Activated CD4-positive, alpha-beta memory T cell treated with anti-CD3 and anti-CD28 coated beads, Interleukin-2, amount 10 ng/mL, durations not matched to agents 7 days and 5 days (primary cell): ENCODE data around the gene PRSS1. TPM values are rescaled to one million over a fixed set of nuclear protein-coding genes. Genes with fewer than 3 reads are reported as not detected.

Source experiments
- CTCF ChIA-PET: fragments of 350-600 bp; sonication (Branson Sonifier 250); formaldehyde crosslinking; loops from one replicate; lab custom pipeline; 2021; ENCODE audit warnings: antibody characterized with exemption, inconsistent platforms; lab: Charles Lee
- POLR2A ChIA-PET: fragments of 350-600 bp; sonication (Branson Sonifier 250); formaldehyde crosslinking; loops from one replicate; lab custom pipeline; 2021; ENCODE audit warnings: antibody characterized with exemption; lab: Charles Lee
- DNase-seq: peaks from one replicate; pipeline ENCODE4 v3.0.0-alpha.2; 2020
- H3K27ac Mint-ChIP-seq: one replicate; pipeline ENCODE4 v1.8.0; 2021; ENCODE audit warnings: mild to moderate bottlenecking, mixed read lengths
- H3K27me3 Mint-ChIP-seq: one replicate; pipeline ENCODE4 v1.8.0; 2021; ENCODE audit warnings: mixed read lengths
- H3K36me3 Mint-ChIP-seq: one replicate; pipeline ENCODE4 v1.8.0; 2021; ENCODE audit warnings: low read depth, mixed read lengths
- H3K4me1 Mint-ChIP-seq: one replicate; pipeline ENCODE4 v1.8.0; 2021; ENCODE audit warnings: mixed read lengths
- H3K4me3 Mint-ChIP-seq: one replicate; pipeline ENCODE4 v1.8.0; 2021; ENCODE audit warnings: mild to moderate bottlenecking, mixed read lengths
- H3K9me3 Mint-ChIP-seq: one replicate; pipeline ENCODE4 v1.8.0; 2021; ENCODE audit warnings: mixed read lengths
- total RNA-seq, 2 experiments: library from RNA; stranded (reverse); gene quantifications; one replicate each; pipeline ENCODE4 v1.2.3, GENCODE V29; 2021

The PRSS1 gene
- total RNA-seq, 2 experiments from 2014 or later = not detected

GRCh38 chr7:142791502-142791901, 42.2 kb downstream of the PRSS1 start:
- POLR2A ChIA-PET = interaction anchor here (1.9 to 21.1 kb wide), 2 partner anchors 15 to 256 kb away, joined by 5 to 2273 read pairs; no protein-coding TSS in a partner anchor
- H3K27me3 Mint-ChIP-seq = no peaks in the 10 kb centered on the region
- CTCF ChIA-PET = interaction anchor here (12.9 kb wide), 1 partner anchor 19 kb away, joined by 300 read pairs; no protein-coding TSS in a partner anchor
- no peaks in the 10 kb centered on the region for H3K9me3 Mint-ChIP-seq
- H3K4me1 Mint-ChIP-seq = peaks cover 51% of the 10 kb centered on the region
- peaks cover 82% of the 10 kb centered on the region for H3K36me3 Mint-ChIP-seq
- peak overlapping the region; percentile 89 for H3K27ac Mint-ChIP-seq
- peak overlapping the region; percentile 93 for H3K4me3 Mint-ChIP-seq
- no peak for DNase-seq

DNA sequence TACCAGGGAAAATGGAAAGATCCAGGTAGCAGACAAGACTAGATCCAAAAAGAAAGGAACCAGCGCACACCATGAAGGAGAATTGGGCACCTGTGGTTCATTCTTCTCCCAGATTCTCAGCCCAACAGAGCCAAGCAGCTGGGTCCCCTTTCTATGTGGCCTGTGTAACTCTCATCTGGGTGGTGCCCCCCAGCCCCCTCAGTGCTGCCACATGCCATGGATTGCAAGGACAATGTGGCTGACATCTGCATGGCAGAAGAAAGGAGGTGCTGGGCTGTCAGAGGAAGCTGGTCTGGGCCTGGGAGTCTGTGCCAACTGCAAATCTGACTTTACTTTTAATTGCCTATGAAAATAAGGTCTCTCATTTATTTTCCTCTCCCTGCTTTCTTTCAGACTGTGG, 42.9 kb downstream of the PRSS1 start:
- no peak for DNase-seq
- CTCF ChIA-PET = interaction anchor here (0.8 to 12.9 kb wide), 2 partner anchors 13 to 19 kb away, joined by 3 to 300 read pairs; no protein-coding TSS in a partner anchor
- Mint-ChIP-seq H3K36me3 (peaks cover 83% of the 10 kb centered on the region), H3K9me3 (no peaks in the 10 kb centered on the region), H3K27me3 (no peaks in the 10 kb centered on the region), H3K4me3 (peak overlapping the region; percentile 93), H3K4me1 (peaks cover 51% of the 10 kb centered on the region), H3K27ac (peak overlapping the region; percentile 89)
- POLR2A ChIA-PET = interaction anchor here (0.9 to 21.1 kb wide), 3 partner anchors 15 to 493 kb away, joined by 3 to 2273 read pairs (median 5); no protein-coding TSS in a partner anchor

GRCh38 chr7:142792593-142792992, 43.3 kb downstream of the PRSS1 start:
- Mint-ChIP-seq H3K4me3 (peak overlapping the region; percentile 93), H3K36me3 (peaks cover 83% of the 10 kb centered on the region), H3K27me3 (no peaks in the 10 kb centered on the region), H3K27ac (peak overlapping the region; percentile 89), H3K4me1 (peaks cover 51% of the 10 kb centered on the region), H3K9me3 (no peaks in the 10 kb centered on the region)
- DNase-seq = no peak
- ChIA-PET CTCF (interaction anchor here (0.8 to 12.9 kb wide), 2 partner anchors 12 to 18 kb away, joined by 3 to 300 read pairs; no protein-coding TSS in a partner anchor), POLR2A (interaction anchor here (0.9 to 21.1 kb wide), 3 partner anchors 14 to 494 kb away, joined by 3 to 2273 read pairs (median 4); no protein-coding TSS in a partner anchor)

- H3K36me3 Mint-ChIP-seq = peaks cover 83% of the 10 kb centered on the region
- H3K9me3 Mint-ChIP-seq = no peaks in the 10 kb centered on the region
These were observed 43.9 kb downstream of the PRSS1 start for GRCh38 chr7:142793156-142793555.

DNA sequence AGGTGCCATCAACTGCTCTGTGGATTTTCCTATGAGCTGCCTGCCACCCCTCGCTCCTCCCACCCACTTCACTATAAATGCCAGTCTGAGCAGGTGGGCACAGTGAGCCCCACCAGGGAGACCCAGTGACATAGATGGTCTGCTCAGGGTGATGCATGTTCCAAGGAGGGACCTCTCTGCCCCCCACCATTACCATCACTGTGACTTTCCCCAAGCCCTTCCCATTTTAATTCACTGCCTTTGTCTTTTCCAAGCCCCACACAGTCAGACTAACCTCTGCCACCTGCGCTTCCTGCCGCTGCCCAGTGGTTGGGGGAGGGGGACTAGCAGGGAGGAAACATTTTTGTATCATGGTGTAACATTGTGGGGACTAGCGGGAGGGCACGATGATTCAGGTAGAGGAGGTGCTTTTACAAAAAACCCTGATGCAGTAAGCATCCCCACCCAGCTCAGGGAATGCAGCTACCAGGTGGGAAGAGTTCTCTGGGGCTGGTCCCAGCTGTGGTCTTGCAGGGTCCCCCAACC, 46.1 kb downstream of the PRSS1 start:
- POLR2A ChIA-PET = interaction anchor here (4.9 to 25.8 kb wide), 4 partner anchors 3 to 475 kb away, joined by 29 to 2273 read pairs (median 1159); no protein-coding TSS in a partner anchor

More at GRCh38 chr7:142793156-142793555, 43.9 kb downstream of the PRSS1 start:
- no peaks in the 10 kb centered on the region for H3K27me3 Mint-ChIP-seq
- H3K4me1 Mint-ChIP-seq = peaks cover 51% of the 10 kb centered on the region
- H3K27ac Mint-ChIP-seq = peak overlapping the region; percentile 89
- H3K4me3 Mint-ChIP-seq = peak overlapping the region; percentile 93
- POLR2A ChIA-PET = interaction anchor here (1.1 to 21.1 kb wide), 2 partner anchors 14 to 79 kb away, joined by 4 to 2273 read pairs; no protein-coding TSS in a partner anchor
- DNase-seq = no peak
- CTCF ChIA-PET = interaction anchor here (12.9 kb wide), 1 partner anchor 18 kb away, joined by 300 read pairs; no protein-coding TSS in a partner anchor

GRCh38 chr7:142796001-142796500, 46.8 kb downstream of the PRSS1 start:
- Mint-ChIP-seq H3K4me3 (peak overlapping the region; percentile 99), H3K27me3 (no peaks in the 10 kb centered on the region), H3K36me3 (peaks cover 84% of the 10 kb centered on the region), H3K4me1 (peaks cover 70% of the 10 kb centered on the region), H3K27ac (peak overlapping the region; percentile 89), H3K9me3 (no peaks in the 10 kb centered on the region)
- CTCF ChIA-PET = interaction anchor here (1.4 to 5.7 kb wide), 3 partner anchors 8 to 14 kb away, joined by 3 to 150 read pairs (median 38); no protein-coding TSS in a partner anchor
- DNase-seq = no peak
- POLR2A ChIA-PET = interaction anchor here (0.8 to 25.8 kb wide), 10 partner anchors 4 to 483 kb away, joined by 3 to 2273 read pairs (median 20); no protein-coding TSS in a partner anchor

More for the DNA sequence above, 46.1 kb downstream of the PRSS1 start:
- Mint-ChIP-seq H3K27me3 (no peaks in the 10 kb centered on the region), H3K27ac (peak overlapping the region; percentile 89), H3K36me3 (peaks cover 83% of the 10 kb centered on the region), H3K4me1 (peaks cover 67% of the 10 kb centered on the region), H3K4me3 (peak overlapping the region; percentile 99), H3K9me3 (no peaks in the 10 kb centered on the region)
- CTCF ChIA-PET = interaction anchor here (4.5 to 5.7 kb wide), 2 partner anchors 10 to 14 kb away, joined by 38 to 150 read pairs; no protein-coding TSS in a partner anchor
- peak; percentile 64 for DNase-seq

GRCh38 chr7:142796501-142797390, 47.5 kb downstream of the PRSS1 start:
- peak overlapping the region; percentile 89 for H3K27ac Mint-ChIP-seq
- no peaks in the 10 kb centered on the region for H3K27me3 Mint-ChIP-seq
- peaks cover 84% of the 10 kb centered on the region for H3K36me3 Mint-ChIP-seq
- ChIA-PET CTCF (interaction anchor here (1.2 to 5.7 kb wide), 6 partner anchors 9 to 311 kb away, joined by 3 to 150 read pairs (median 6); no protein-coding TSS in a partner anchor), POLR2A (interaction anchor here (0.7 to 25.8 kb wide), 23 partner anchors 5 to 583 kb away, joined by 3 to 2273 read pairs (median 5); partner anchors contain the start of gene GSTK1)
- peak overlapping the region; percentile 99 for H3K4me3 Mint-ChIP-seq
- no peaks in the 10 kb centered on the region for H3K9me3 Mint-ChIP-seq
- peaks cover 69% of the 10 kb centered on the region for H3K4me1 Mint-ChIP-seq
- DNase-seq = no peak

GRCh38 chr7:142797391-142798377, 48.4 kb downstream of the PRSS1 start:
- POLR2A ChIA-PET = interaction anchor here (0.7 to 25.8 kb wide), 33 partner anchors 6 to 582 kb away, joined by 3 to 2273 read pairs (median 5); partner anchors contain the start of gene GSTK1
- H3K27ac Mint-ChIP-seq = peak overlapping the region; percentile 89
- no peak for DNase-seq
- H3K4me1 Mint-ChIP-seq = peaks cover 71% of the 10 kb centered on the region
- no peaks in the 10 kb centered on the region for H3K9me3 Mint-ChIP-seq
- peaks cover 84% of the 10 kb centered on the region for H3K36me3 Mint-ChIP-seq
- peak overlapping the region; percentile 99 for H3K4me3 Mint-ChIP-seq
- no peaks in the 10 kb centered on the region for H3K27me3 Mint-ChIP-seq
- CTCF ChIA-PET = interaction anchor here (0.6 to 5.7 kb wide), 12 partner anchors 8 to 504 kb away, joined by 3 to 150 read pairs (median 3); no protein-coding TSS in a partner anchor

DNA sequence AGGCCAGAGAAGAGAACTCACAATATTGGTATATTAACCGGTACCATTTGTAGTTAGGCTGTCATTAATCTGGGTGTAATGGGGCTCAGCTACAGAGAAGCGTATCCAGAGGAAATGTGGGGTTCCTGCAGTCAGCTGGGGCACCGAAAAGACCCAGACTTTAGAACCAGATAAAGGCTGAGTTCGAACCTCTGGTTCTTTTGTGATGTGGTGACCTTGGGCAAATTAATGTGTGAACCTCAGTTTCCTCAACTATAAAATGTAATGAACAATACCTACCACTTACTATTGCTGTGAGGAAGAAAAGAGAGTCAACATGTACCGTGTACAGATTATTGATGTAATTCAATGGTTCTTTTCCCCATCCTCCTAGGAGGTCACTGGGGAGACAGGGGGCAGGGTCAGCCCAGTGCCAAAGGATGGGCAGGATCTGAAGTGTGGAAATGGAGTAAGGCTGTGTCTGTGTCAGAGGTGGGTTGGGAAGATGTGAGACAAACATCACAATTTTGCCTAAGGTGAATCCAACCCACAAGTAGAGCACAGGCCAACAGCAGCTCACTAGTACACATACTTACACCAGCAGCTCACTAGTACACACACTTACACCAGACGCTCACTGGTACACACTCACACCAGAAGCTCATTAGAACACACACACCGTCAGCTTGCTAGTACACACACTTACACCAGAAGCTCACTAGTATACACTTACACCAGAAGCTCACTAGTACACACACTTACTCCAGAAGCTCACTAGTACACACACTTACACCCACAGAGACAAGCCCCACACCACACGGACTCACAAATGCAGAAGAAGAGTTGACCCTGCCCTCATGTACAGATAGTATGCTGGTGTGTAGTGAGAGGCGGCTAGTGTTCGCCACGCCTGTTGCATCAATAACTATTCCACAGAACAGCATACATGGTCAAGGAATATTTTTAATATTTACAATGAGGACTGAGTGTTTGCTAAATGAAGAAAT, 49.5 kb downstream of the PRSS1 start:
- CTCF ChIA-PET = interaction anchor here (0.6 to 5.7 kb wide), 11 partner anchors 7 to 505 kb away, joined by 3 to 150 read pairs (median 3); no protein-coding TSS in a partner anchor
- H3K4me1 Mint-ChIP-seq = peaks cover 71% of the 10 kb centered on the region
- DNase-seq = no peak
- H3K9me3 Mint-ChIP-seq = no peaks in the 10 kb centered on the region
- peak overlapping the region; percentile 89 for H3K27ac Mint-ChIP-seq
- H3K36me3 Mint-ChIP-seq = peaks cover 86% of the 10 kb centered on the region
- no peaks in the 10 kb centered on the region for H3K27me3 Mint-ChIP-seq
- POLR2A ChIA-PET = interaction anchor here (0.7 to 25.8 kb wide), 29 partner anchors 7 to 581 kb away, joined by 3 to 2273 read pairs (median 4); partner anchors contain the start of gene GSTK1
- peak overlapping the region; percentile 99 for H3K4me3 Mint-ChIP-seq

DNA sequence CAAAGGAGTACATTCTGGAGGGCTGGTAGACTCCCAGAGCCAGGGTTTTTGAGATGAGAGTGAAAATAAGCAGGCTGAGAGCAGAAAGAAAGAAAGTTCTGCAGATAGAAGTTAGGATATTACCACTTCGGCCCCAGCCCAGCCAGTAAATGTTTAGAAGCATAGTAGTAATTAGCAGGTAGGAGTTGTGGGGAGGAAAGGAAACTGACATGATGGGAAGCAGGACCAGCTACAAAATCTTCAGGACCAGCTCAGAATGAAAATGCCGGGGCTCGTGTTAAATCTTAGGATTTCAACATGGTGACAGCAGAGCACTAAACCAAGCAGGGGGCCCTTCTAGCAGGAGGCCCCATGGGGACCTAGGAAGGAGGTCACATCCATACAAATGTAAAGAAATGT, 50.2 kb downstream of the PRSS1 start:
- ChIA-PET POLR2A (interaction anchor here (1.0 to 25.8 kb wide), 20 partner anchors 7 to 581 kb away, joined by 3 to 2273 read pairs (median 4); partner anchors contain the start of gene GSTK1), CTCF (interaction anchor here (0.6 to 5.7 kb wide), 6 partner anchors 10 to 580 kb away, joined by 3 to 150 read pairs (median 4); no protein-coding TSS in a partner anchor)
- no peaks in the 10 kb centered on the region for H3K27me3 Mint-ChIP-seq
- DNase-seq = no peak
- H3K36me3 Mint-ChIP-seq = peaks cover 88% of the 10 kb centered on the region
- peak overlapping the region; percentile 89 for H3K27ac Mint-ChIP-seq
- peaks cover 71% of the 10 kb centered on the region for H3K4me1 Mint-ChIP-seq
- peak overlapping the region; percentile 99 for H3K4me3 Mint-ChIP-seq
- H3K9me3 Mint-ChIP-seq = no peaks in the 10 kb centered on the region
